Activated effector memory CD4-positive, alpha-beta T cell treated with anti-CD3 and anti-CD28 coated beads, Interleukin-2, amount 50 U/mL, for 16 hours (primary cell): ENCODE data around the gene UPK1B.
"Not testable (repeated sequence)": the region's sequence is repeated elsewhere in the genome, so short reads cannot be mapped to it uniquely, and the experiment has no call there.

Source experiments
- DNase-seq: peaks from one replicate; pipeline ENCODE4 v3.0.0-alpha.2; 2020

Gene UPK1B

DNA sequence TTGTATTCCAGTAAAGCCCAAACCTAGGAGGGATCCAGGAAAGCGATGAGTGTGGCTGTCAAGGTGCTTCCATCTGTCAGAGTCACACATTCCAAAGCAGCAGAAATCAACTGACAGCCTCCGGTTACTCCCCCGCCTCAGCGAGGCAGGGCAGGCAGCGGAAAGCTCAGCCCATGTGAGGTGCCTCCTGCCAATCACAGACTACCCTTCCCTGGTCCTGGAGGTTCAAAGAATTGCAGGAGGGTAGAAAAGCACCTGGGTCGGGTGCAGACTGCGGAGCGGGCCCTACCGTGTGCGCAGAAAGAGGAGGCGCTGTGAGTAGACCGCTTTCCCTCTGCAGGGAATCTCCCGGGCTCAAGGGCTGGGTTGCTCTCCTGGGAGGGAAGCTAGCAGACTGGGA lies at the start of gene UPK1B:
Gene UPK1B (plus strand): TSS at position 274 of the 400 bp plus-strand sequence. CDS start 13,144 bp downstream, outside the sequence.
- DNase-seq = no peak

- DNase-seq = no peak
These were observed 48.1 kb upstream of the UPK1B start for GRCh38 chr3:119125342-119125741.

DNA sequence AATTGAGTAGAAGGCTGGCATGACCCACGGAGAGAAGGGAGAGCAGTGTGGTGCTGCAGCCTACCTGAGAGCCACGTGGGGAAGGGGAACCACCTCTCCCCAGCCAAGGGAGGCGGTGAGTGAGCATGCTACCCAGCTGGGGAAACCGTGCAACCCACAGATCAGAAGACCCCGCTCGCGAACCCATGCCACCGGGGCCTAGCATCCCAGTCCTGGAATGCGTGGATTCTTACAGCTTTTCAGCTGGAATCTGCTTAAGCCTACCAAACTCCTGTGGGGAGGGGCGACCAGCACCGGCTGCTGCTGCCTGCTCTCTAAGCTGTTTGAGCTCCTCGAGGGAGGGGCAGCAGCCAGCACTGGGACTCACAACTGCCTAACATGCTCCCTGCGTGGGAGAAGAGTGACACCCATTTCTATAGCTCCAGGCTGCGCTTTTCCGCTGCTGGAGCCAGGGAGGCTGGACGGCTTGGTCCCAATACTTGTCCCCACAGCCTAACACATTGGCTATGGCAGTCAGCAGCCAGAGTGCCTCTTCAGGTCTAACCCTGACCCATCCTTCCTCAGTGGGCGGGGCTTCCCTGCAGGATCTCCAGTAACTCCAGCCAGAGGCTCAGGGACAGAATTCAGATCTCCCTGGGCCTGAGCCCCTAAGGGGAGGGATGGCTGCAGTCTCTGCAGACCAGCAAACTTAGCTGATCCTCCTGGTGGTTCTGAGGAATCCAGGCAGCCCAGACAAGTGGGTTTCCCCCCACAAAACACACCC lies 47.5 kb upstream of the UPK1B start:
- no peak for DNase-seq

DNA sequence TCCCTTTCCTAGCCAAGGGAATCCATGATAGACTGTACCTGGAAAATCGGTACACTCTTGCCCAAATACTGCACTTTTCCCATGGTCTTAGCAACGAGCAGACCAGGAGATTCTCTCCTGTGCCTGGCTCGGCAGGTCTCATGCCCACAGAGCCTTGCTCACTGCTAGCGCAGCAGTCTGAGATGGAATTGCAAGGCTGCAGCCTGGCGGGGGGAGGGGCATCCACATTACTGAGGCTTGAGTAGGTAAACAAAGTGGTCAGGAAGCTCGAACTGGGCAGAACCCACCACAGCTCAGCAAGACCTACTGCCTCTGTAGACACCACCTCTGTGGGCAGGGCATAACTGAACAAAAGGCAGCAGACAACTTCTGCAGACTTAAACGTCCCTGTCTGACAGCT lies 43.1 kb upstream of the UPK1B start:
- not testable (repeated sequence) for DNase-seq

GRCh38 chr3:119132291-119132690 lies 41.1 kb upstream of the UPK1B start:
- DNase-seq = not testable (repeated sequence)

- not testable (repeated sequence) for DNase-seq
These were observed 34.0 kb upstream of the UPK1B start for GRCh38 chr3:119139360-119139759.

GRCh38 chr3:119140466-119140865 lies 32.9 kb upstream of the UPK1B start:
- DNase-seq = no peak

DNA sequence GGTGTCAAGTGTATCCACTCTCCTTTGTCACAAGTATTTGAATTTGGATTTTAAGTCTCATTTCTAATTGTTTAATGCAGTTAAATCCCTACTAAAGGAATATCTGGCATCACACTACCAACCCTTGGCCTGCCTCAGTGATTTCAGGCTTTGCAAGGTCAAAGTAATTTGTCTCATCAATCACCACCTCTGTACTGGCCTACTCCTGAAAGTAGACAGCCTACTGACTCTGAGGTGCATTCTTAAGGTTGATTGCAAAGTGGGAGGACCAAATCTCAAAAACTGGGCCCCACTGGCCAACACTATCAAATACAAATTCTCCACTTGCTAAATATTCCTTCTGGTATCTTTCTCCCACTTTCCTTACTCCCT lies 28.3 kb upstream of the UPK1B start:
- DNase-seq = no peak

DNA sequence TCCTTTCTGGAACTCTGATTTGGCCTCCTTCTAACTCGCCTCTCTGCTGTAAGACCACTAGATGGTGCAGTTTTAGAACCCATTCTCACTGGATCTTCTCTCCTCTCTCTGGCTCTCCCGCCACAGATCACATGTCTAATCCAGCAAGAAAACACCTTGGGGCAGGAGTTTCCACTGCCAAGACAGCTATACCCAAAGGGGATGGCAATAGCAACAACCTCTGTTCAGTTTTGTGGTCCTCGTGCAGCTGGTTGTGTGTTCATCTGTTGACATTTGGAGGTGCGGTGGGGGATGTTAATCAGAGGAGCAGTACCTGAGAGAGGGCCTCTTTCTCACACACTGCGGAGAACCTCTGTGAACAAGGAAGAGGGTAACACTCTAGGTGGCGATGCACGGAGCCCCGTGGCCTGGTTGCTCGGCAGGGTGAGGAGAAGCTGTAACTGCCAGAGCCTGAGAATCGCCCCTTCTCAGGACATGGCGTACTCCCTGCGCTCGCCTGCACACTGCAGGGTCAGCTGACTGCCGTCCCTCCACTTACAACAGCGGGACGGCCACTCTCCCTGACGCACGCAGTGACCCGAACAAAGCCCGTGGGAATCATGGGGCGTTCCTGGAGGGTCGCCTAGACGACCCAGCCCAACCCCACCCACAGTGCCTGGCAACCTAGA lies 27.8 kb upstream of the UPK1B start, which contains the start of gene TEX55:
Gene TEX55 (plus strand): TSS at position 666 of the 668 bp plus-strand sequence. CDS start 25 bp downstream, outside the sequence.
- no peak for DNase-seq

GRCh38 chr3:119146578-119147375 lies 26.6 kb upstream of the UPK1B start:
- no peak for DNase-seq

DNA sequence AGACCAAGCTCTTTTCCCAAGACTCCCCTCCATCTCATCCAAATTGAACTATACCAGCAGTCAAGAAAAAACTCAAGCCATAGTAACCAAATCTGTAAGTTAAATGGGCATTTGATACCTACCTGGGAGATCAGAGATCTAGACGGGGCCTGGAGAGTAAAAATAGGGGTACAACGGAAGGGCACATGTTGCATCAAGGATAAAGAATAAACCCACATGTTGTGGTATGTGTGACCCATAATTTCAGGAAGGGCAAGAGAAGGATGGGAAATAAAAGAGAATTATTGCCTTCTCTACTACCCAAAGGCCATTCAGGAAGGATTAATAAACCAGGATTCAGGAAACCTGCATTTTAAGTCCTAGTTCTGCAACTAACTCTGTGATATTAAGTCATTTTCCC lies 25.9 kb upstream of the UPK1B start:
- no peak for DNase-seq

- DNase-seq = no peak
These were observed 24.8 kb upstream of the UPK1B start for GRCh38 chr3:119148493-119149180.

- no peak for DNase-seq
These were observed 23.9 kb upstream of the UPK1B start for GRCh38 chr3:119149484-119149883.

- DNase-seq = no peak
These were observed 16.5 kb upstream of the UPK1B start for GRCh38 chr3:119156868-119157267.

- no peak for DNase-seq
These were observed 15.4 kb upstream of the UPK1B start for GRCh38 chr3:119157971-119158370.

DNA sequence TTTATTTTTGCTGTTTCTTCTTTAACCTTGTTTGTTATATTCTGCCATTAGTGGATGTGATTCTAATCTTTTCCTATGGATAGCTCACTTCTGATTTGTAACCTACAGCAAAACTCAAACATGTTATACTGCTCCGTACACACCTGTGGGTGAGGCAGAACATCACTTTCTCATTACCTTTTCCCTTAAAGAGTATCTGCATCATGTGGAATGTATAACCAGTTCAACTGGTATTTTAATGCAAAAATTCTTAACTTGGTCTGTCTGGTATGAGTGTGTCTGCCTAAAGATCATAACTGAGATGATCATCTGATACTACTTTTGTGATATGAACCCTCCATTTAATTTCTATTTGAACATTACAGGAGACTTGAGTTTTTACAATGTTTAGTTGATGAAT lies 13.0 kb upstream of the UPK1B start:
- DNase-seq = no peak

GRCh38 chr3:119160815-119161214 lies 12.6 kb upstream of the UPK1B start:
- no peak for DNase-seq

- DNase-seq = no peak
These were observed 12.2 kb upstream of the UPK1B start for GRCh38 chr3:119161240-119161639.

- DNase-seq = not testable (repeated sequence)
These were observed 8.7 kb upstream of the UPK1B start for GRCh38 chr3:119164745-119165144.

DNA sequence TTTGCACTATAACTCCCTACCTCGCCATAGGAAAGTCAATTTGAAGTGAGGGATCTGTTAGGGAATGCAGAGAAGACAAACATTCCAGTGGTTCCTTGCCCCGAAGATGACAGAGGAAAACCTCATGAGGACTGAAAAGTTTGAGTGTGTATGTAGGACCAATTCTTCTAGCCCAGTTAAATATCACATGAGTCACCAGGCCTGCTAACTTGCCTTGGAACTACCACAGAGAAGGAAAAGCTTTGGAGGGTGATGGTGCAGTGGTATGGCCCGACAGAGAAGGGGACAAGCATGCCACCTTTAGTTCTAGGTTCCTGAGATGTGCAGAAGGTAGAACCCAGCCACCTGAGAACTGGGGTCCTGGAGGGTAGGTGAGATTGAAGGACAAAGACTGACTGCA lies 2.6 kb upstream of the UPK1B start:
- no peak for DNase-seq

DNA sequence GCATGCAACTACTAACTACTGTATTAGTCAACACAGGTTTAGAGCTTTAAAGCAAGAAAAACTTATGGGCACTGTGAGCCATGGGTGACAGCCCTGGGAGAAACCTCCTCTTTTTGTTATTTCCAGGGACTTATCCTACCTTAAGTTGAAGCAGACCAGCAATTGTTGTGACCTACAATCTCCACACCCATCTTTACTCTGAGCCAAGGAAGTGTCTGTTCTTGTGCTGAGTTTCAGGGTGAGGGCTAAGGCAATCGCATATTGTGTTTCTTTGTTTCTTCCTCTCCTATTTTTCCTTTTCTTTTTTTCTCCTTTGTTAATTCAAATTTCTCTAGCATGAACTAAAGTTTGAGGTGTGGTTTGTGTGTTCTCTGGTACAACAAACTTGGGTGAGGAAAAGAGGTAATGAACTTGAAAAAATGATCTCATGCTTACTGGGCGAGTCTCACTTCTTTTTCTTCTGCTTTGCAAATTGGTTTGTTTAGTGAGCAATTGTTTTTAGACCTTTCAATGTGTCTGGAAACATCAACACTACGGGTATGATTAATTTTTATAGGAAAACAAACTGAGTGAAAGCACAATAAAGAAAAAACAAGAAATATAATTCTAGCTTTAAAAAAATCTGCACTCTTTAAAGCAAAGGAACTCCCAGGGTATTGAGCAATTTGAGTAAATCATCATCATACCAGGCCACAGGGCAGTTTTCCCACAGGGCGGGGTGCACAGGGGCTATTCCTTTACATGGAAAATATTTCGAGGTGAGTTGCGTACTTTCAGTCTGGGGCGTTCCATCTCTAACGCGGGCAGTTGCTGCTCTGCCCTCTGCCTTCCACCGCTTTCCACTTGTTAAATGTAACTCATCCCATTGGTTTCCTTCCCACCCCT lies 2.7 kb downstream of the UPK1B start:
- no peak for DNase-seq

GRCh38 chr3:119176778-119177177 lies 3.4 kb downstream of the UPK1B start:
- DNase-seq = no peak
